GM19463 (cell line): ENCODE measurements around the gene VPS25.
"Not testable (repeated sequence)": the region's sequence is repeated elsewhere in the genome, so short reads cannot be mapped to it uniquely, and the experiment has no call there.

Experiments
- ATAC-seq: cut with Tn5 transposase; IDR thresholded peaks from one replicate; pipeline ENCODE4 v1.9.1; 2021; ENCODE audit warnings: mild to moderate bottlenecking, moderate library complexity; ENCODE audit not compliant: unreplicated experiment

Gene VPS25

DNA sequence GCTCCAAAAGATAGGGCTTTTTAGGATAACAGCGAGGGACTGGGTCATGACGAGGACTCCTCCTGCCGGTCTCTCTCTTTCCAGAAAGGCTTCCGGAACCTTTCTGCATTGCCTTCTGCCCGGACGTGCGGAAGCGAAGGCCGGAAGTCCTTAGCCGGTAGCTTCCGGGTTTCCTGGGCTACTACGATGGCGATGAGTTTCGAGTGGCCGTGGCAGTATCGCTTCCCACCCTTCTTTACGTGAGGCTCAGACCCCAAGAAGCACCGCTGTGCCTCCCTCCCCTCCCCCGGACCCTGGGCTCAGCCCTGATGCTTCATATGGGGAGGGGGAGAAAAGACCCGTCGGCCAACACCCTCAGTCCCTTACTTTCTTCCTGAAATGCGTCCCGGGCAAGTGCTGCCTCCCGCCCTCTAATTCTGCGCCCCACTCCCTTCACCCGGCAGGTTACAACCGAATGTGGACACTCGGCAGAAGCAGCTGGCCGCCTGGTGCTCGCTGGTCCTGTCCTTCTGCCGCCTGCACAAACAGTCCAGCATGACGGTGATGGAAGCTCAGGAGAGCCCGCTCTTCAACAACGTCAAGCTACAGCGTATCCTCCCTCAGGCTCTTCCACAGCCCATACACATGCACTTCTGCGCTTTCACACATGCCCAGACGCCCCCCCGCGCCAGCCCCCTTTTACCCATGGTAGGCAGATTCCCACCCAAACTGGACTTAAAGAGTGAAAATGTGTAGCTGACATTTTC, at the start of gene VPS25:
Gene VPS25 (plus strand): TSS at position 160 of the 746 bp plus-strand sequence. CDS start 27 bp downstream, at position 187.
- no peak for ATAC-seq

GRCh38 chr17:42723636-42724035, 49.6 kb upstream of the VPS25 start:
- no peak for ATAC-seq

DNA sequence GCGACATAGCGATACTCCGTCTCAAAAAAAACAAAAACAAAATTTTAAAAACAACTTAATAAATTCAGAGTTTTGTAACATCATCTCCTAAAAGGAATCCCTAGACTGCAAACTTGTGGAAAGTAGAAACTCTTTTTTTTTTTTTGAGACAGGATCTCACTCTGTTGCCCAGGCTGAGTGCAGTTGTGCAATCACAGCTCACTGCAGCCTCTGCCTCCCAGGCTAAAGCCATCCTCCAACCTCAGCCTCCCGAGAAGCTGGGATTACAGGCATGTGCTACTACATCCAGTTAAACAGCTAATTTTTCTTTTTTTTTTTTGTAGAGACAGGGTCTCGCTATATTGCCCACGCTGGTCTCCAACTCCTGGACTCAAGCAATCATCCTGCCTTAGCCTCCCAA, 48.1 kb upstream of the VPS25 start:
- ATAC-seq: no peak

DNA sequence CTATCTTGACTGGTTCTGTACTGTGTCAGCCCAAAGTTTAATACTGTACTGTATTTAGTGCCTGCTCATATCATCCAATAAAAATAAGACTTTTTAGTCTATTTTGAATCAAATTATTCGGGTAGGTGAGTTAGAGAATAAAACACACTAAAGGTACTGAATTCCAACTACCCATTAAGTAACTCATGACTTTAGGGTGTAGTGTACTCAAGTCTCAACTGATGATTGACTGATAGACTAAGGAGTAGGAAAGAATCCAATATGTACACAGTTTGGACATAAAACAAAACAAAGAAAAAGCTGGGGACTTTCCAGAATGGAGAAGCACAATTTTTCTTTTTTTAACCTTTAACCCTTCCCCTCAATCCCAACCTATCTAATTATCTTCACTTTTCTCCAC, 32.5 kb upstream of the VPS25 start:
- ATAC-seq: no peak

- not testable (repeated sequence) for ATAC-seq
These were observed 30.3 kb upstream of the VPS25 start for GRCh38 chr17:42742916-42743315.

GRCh38 chr17:42743595-42744282, 29.5 kb upstream of the VPS25 start:
- no peak for ATAC-seq

- ATAC-seq: peak; percentile 65
These were observed 28.9 kb upstream of the VPS25 start for GRCh38 chr17:42744283-42744805.

DNA sequence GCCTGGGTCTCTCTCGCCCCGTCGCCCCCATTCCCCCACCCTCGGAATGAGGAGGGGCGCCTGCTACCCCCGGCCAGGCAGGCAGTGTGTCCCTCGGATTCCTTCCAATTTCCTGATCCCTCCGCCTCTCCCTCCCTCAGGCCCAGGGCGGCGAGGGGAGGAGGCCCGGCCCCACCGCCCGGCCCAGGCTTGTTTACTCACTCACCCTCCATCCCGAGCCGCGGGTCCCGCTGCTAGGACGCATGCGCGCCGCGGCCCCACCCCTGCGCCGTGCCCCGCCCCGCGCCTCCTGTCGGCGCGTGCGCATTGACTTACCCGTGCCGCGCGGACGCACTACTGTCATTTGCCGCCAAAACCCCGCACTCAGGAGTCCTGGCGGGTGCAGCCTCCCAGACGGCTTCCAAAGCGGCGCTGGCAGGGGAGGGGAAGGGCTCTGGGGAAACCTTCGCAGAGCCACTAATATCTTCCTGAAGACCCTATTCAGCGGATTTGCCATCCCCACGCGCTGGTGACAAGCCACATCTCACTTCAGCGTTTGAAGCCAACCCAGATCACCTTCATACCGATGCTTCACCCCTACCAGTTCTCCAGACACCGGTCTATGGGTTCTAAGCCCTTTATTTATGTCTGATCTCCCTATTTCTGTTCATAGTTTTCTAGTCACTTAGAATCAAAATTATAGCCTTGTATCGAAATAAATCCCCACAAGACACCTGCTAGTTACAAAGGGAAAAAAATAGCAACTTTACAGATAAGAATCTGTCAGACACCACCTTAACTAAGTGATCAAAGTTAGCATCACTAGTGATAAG, 28.2 kb upstream of the VPS25 start, which contains the start of gene EZH1:
Gene EZH1 (minus strand): TSS at position 235 of the 812 bp plus-strand sequence. CDS start 16,099 bp downstream, outside the sequence.
- peak; percentile 74 for ATAC-seq

DNA sequence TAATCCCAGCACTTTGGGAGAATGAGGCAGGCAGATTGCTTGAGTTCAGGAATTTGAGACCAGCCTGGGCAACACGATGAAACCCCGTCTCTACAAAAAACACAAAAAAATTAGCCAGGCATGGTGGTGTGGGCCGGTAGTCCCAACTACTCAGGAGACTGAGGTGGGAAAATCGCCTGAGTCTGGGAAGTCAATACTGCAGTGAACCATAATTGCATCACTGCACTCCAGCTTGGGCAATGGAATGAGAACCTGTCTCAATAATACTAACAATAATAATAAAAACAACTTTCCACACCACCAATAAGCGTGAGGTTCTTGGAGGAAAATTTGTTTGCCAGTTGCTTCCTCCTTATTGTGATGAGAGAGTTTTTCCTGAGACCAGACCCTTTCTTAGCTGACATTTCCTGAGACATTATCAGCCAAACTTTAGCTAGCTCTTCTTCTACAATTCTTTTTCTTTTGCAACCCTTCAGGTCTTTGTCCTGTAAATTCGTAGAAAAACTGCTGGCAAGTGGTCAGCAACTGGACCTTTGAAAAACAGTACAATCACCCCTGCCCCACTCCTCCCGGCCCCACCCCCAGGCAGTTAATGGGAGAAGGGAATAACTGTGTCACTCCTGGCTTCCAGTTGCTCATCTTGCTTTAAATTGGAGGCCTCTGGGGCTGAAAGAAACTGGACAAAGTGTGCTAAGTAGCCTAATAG, 24.9 kb upstream of the VPS25 start:
- no peak for ATAC-seq

GRCh38 chr17:42748908-42749798, 24.1 kb upstream of the VPS25 start:
- ATAC-seq: no peak

DNA sequence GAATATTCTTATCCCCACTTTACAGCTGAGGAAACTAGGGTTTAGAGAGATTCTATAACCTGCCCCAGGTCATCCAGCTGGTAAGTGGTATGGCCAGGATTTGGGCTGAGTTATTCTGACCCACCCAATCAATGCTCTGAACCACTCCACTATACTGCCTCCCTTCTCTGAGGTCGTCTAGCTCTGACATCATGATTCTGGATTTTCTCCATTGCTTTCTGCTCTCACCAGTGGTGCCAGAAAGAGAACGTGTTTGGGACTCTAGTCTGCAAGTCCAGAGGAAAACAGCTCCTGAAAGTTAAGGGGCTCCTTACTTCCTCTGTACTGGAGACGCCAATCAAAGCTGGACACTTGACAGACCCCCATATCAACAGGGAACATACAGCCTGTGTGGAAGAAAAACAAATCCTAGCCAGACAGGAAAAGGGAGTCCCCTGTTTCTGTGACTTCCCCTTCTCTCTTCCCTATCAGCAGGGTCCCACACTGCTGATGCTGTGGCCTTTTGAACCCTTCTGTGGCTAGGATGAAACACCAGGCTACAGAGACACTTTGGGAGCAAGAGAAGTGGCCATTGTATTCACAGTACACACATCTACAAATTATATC, 22.4 kb upstream of the VPS25 start:
- no peak for ATAC-seq

- ATAC-seq: no peak
These were observed 21.6 kb upstream of the VPS25 start for GRCh38 chr17:42751628-42752027.

DNA sequence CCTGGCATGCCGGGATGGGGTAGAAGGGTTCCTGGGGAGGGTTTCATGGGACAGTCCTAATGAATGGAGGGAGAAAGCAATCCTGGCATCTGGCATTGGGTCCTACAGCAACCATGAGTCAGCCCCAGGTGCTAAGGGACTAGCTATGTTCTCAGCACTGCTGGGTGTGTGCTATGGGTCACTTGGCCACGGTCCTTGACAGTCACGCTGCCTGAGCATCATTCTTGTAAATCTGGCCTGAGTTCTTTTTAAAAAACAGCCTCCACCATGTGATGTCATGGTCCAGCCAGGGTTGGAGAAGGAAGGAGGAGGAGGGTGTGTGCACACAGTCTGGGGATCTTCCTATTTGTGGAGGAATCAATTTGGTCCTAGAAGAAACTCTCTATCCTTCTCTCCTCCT, 18.5 kb upstream of the VPS25 start:
- no peak for ATAC-seq

GRCh38 chr17:42759982-42760651, 13.1 kb upstream of the VPS25 start:
- ATAC-seq: no peak

DNA sequence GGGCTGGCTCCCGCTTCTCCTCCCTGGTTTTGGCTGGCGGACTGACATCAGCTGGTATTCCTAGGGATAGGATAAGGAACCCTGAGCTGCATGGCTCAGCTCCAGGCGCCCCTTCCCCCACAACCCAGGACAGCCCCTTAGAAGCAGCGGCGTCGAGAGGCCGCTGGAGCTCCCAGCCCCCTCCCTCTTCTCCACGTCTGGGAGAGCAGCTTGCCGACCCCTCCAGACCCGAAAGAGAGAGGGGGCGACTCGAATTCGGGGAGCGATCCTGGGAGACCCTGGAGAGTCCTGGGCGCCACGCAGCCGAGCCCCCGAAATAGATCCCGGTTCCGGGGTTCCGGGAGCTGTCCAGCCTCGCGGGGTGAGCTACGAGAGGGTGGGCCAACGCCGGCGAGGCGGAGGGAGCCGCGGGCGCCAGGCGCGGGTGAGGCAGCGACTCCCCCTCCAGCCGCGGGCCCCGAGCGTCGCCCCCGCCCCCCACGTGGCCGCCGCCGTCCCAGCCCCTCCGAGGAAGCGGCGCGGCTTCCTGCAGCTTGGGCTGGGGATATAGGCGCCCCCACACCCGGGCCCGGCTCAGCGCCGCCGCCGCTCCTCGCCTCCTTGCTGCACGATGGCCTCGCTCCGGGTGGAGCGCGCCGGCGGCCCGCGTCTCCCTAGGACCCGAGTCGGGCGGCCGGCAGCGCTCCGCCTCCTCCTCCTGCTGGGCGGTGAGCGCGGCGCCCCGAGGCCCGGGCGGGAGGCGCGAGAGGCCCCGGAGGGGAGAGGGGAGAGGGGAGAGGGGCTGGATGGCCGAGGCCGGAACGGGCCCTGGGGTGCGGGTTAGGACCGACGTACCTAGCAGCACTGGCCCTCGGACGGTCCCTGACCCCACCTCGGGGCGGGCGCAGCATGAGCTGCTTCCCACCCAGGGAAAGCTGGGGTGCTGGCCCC, 12.3 kb upstream of the VPS25 start, which contains the start of gene RAMP2:
Gene RAMP2 (plus strand): TSS at position 576 of the 930 bp plus-strand sequence. CDS start 35 bp downstream, at position 611.
- ATAC-seq: no peak

GRCh38 chr17:42761638-42762037, 11.6 kb upstream of the VPS25 start:
- no peak for ATAC-seq

GRCh38 chr17:42766124-42766523, 7.1 kb upstream of the VPS25 start:
- no peak for ATAC-seq
